Activated CD8-positive, alpha-beta memory T cell treated with anti-CD3 and anti-CD28 coated beads, Interleukin-2, amount 10 ng/mL, durations not matched to agents 7 days and 5 days (primary cell): ENCODE measurements around the gene ENDOV. TPM values are rescaled to one million over a fixed set of nuclear protein-coding genes. Genes with fewer than 3 reads are reported as not detected.

Experiments used
- ATAC-seq: fragments of 150-1000 bp; cut with Tn5 transposase; one replicate; pipeline ENCODE4 v1.10.0; 2021; ENCODE audit warnings: moderate library complexity
- CTCF ChIA-PET: fragments of 350-600 bp; sonication (Branson Sonifier 250); formaldehyde crosslinking; loops from one replicate; lab custom pipeline; 2021; ENCODE audit warnings: antibody characterized with exemption; lab: Charles Lee
- DNase-seq: peaks from one replicate; pipeline ENCODE4 v3.0.0-alpha.2; 2020
- H3K27ac Mint-ChIP-seq: one replicate; pipeline ENCODE4 v1.8.0; 2021; ENCODE audit warnings: mild to moderate bottlenecking, mixed read lengths
- H3K27me3 Mint-ChIP-seq: one replicate; pipeline ENCODE4 v1.8.0; 2021; ENCODE audit warnings: mixed read lengths
- H3K36me3 Mint-ChIP-seq: one replicate; pipeline ENCODE4 v1.8.0; 2021; ENCODE audit warnings: mild to moderate bottlenecking, mixed read lengths
- H3K4me1 Mint-ChIP-seq: one replicate; pipeline ENCODE4 v1.8.0; 2021; ENCODE audit warnings: mixed read lengths
- H3K4me3 Mint-ChIP-seq: one replicate; pipeline ENCODE4 v1.8.0; 2021; ENCODE audit warnings: mild to moderate bottlenecking, moderate library complexity, mixed read lengths
- H3K9me3 Mint-ChIP-seq: one replicate; pipeline ENCODE4 v1.8.0; 2022; ENCODE audit warnings: low read depth, mixed read lengths
- microRNA-seq: library from miRNA; unstranded; fragments of <30 nt; microRNA quantifications from one replicate; pipeline ENCODE4 v1.2.0, GENCODE V29; 2022
- total RNA-seq, 2 experiments: library from RNA; stranded (reverse); gene quantifications; one replicate each; pipeline ENCODE4 v1.2.3, GENCODE V29; 2021

Gene ENDOV
- total RNA-seq, 2 experiments from 2014 or later: 15.1 to 18.4 TPM

DNA sequence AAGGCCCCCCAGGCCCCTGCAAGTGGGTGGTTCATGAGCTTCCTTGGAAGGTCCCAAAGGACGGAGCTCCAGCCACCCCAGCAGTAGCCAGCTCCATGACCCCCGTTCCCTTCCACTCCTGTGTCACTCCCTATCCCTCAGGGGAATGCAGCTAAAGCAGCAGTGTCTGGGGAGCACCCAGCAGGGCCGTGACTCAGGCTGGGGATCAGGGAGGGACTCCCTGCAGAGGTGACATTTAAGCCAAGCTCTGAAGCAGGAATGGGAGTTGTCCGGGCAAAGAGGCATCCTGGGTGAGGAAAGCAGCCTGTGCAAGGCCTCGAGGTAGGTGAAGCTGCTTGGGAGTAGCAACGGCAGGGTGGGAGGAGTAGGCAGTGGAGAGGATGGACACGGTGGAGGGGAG, 72.5 kb downstream of the ENDOV start:
- ATAC-seq: no peak
- no peak for DNase-seq
- Mint-ChIP-seq H3K27ac (no peak overlapping the region), H3K4me1 (no peaks in the 10 kb centered on the region), H3K9me3 (no peaks in the 10 kb centered on the region), H3K36me3 (no peaks in the 10 kb centered on the region), H3K27me3 (peaks cover 26% of the 10 kb centered on the region), H3K4me3 (no peak overlapping the region)
- CTCF ChIA-PET: no interaction called here

Small RNA genes lying within 50 kb of the gene (microRNA-seq; reads per million reads assigned to microRNA genes)
- gene MIR4730: not detected

Other genes with a start within 250 kb of the ENDOV start
- not detected for gene CARD14, start 245.1 kb upstream of the ENDOV start, total RNA-seq
- gene SGSH, start 194.8 kb upstream of the ENDOV start, total RNA-seq: 10 to 100 TPM; 15.4 to 22.1 TPM
- gene SLC26A11, start 194.7 kb upstream of the ENDOV start, total RNA-seq: 1 to 10 TPM; 4.3 to 8.6 TPM
- 1,000 to 10,000 TPM in 1 of 2 experiments, 100 to 1,000 TPM in 1; 597 to 1,208 TPM for gene RNF213, start 154.3 kb upstream of the ENDOV start, total RNA-seq
- gene NPTX1, start 61.4 kb downstream of the ENDOV start, total RNA-seq: 1 to 10 TPM; 8.0 to 9.3 TPM
- gene RPTOR, start 129.7 kb downstream of the ENDOV start, total RNA-seq: 10 to 100 TPM; 60.4 to 87.0 TPM